Upper lobe of left lung (tissue), 6 donors: Measurements from ENCODE around the gene KAT6B. TPM values are rescaled to one million over a fixed set of nuclear protein-coding genes. Genes with fewer than 3 reads are reported as not detected.
"Not testable (repeated sequence)": the region's sequence is repeated elsewhere in the genome, so short reads cannot be mapped to it uniquely, and the experiment has no call there.

Experiments
- ATAC-seq, 2 donors: fragments of 200-7000 bp; cut with Tn5 transposase; one replicate each; pipeline ENCODE4 v1.9.1; 2022; ENCODE audit warnings: mild to moderate bottlenecking in 2 of 2, moderate library complexity in 2 of 2; ENCODE audit not compliant: low FRiP score in 2 of 2
- DNase-seq, 2 donors: peaks; one replicate each; pipeline ENCODE4 v3.0.0-alpha.2; 2019 to 2020
- H3K27ac ChIP-seq, 4 donors: fragments of 200-600 bp; sonication (generic); one replicate each; pipeline ENCODE4 v1.5.1; 2016 to 2019
- H3K27me3 ChIP-seq, 4 donors: fragments of 200-600 bp; sonication (generic); one replicate each; pipeline ENCODE4 v1.5.1; 2017 to 2019
- H3K36me3 ChIP-seq, 4 donors: fragments of 200-600 bp; sonication (generic); one replicate each; pipeline ENCODE4 v1.5.1; 2016 to 2019
- H3K4me1 ChIP-seq, 4 donors: fragments of 200-600 bp; sonication (generic); one replicate each; pipeline ENCODE4 v1.5.1; 2018 to 2019
- H3K4me3 ChIP-seq, 4 donors: fragments of 200-600 bp; sonication (generic); one replicate each; pipeline ENCODE4 v1.5.1; 2017 to 2019; ENCODE audit warnings: mild to moderate bottlenecking in 2 of 4, moderate library complexity in 1 of 4
- H3K9me3 ChIP-seq, 4 donors: fragments of 200-600 bp; sonication (generic); one replicate each; pipeline ENCODE4 v1.5.1; 2018 to 2019
- EP300 ChIP-seq, 4 donors: sonication (generic); formaldehyde crosslinking; IDR thresholded peaks; one replicate each; pipeline ENCODE4 v1.5.1; 2017; ENCODE audit warnings: antibody characterized with exemption in 4 of 4, control low read depth in 2 of 4
- POLR2A ChIP-seq, 4 donors: fragments of 450-650 bp; IDR thresholded peaks; one replicate each; pipeline ENCODE4 v1.5.1; 2016 to 2017; ENCODE audit warnings: antibody characterized with exemption in 4 of 4, mild to moderate bottlenecking in 2 of 4
- POLR2AphosphoS5 ChIP-seq, 2 donors: sonication (generic); formaldehyde crosslinking; IDR thresholded peaks; one replicate each; pipeline ENCODE4 v1.5.1; 2017; ENCODE audit warnings: antibody characterized with exemption in 2 of 2
- WGBS, 2 donors: methylation state at CpG; one replicate each; pipeline ENCODE4 v1.1.5; 2017 to 2018; 5-methylcytosine and 5-hydroxymethylcytosine counted together
- total RNA-seq, 6 donors: library from RNA; depleted of rRNA in 4 of 6; stranded (reverse); fragments of >200 nt in 4 of 6; gene quantifications; one replicate each; pipeline versions ENCODE4 v1.1.0 to v1.2.1, GENCODE V29; 2016 to 2021
- TF ChIP-seq, protein P1 (sequence below), 6 experiments: fragments of 450-650 bp in 4 of 6; fragments of 200-600 bp in 2 of 6; sonication (generic) in 2 of 6; IDR thresholded peaks; one replicate each; pipeline ENCODE4 v1.5.1; 2016 to 2019; ENCODE audit warnings: antibody characterized with exemption in 6 of 6
- donor health status: DM: no; HTN: no; CAD: no; lungs with moderate emphysema.
- donor health status: DM: no; HTN: yes; CAD: no; lungs with severe emphysema.

KAT6B gene
- total RNA-seq, result 10 to 100 TPM; 35.2 to 78.4 (median 38.0) TPM

DNA sequence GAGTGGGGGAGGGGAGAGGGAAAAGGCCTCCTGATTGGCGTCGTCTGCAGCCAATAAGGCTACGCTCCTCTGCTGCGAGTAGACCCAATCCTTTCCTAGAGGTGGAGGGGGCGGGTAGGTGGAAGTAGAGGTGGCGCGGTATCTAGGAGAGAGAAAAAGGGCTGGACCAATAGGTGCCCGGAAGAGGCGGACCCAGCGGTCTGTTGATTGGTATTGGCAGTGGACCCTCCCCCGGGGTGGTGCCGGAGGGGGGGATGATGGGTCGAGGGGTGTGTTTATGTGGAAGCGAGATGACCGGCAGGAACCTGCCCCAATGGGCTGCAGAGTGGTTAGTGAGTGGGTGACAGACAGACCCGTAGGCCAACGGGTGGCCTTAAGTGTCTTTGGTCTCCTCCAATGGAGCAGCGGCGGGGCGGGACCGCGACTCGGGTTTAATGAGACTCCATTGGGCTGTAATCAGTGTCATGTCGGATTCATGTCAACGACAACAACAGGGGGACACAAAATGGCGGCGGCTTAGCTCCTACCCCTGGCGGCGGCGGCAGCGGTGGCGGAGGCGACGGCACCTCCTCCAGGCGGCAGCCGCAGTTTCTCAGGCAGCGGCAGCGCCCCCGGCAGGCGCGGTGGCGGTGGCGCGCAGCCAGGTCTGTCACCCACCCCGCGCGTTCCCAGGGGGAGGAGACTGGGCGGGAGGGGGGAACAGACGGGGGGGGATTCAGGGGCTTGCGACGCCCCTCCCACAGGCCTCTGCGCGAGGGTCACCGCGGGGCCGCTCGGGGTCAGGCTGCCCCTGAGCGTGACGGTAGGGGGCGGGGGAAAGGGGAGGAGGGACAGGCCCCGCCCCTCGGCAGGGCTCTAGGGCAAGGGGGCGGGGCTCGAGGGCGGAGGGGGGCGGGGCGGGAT lies at the start of gene KAT6B:
KAT6B (plus strand) TSS at position 459 of the 903 bp plus-strand sequence. CDS start 16,258 bp downstream, outside the sequence.
- ATAC-seq, result peak; percentile 95 to 98
- DNase-seq, result peak; percentile 99 to 100
- 0 to 1% methylated on average over 23 to 30 of the region's 67 CpGs for WGBS, 2 donors
- TF ChIP-seq POLR2A (IDR thresholded peaks at IDR 0.05) (peak in 3 of 4 donors; percentile 42 to 83 (median 55)), POLR2AphosphoS5 (IDR thresholded peaks at IDR 0.05) (peak; percentile 60 to 65), EP300 (IDR thresholded peaks at IDR 0.05) (peak in 1 of 4 donors; percentile 26)
- TF ChIP-seq, protein P1, sequence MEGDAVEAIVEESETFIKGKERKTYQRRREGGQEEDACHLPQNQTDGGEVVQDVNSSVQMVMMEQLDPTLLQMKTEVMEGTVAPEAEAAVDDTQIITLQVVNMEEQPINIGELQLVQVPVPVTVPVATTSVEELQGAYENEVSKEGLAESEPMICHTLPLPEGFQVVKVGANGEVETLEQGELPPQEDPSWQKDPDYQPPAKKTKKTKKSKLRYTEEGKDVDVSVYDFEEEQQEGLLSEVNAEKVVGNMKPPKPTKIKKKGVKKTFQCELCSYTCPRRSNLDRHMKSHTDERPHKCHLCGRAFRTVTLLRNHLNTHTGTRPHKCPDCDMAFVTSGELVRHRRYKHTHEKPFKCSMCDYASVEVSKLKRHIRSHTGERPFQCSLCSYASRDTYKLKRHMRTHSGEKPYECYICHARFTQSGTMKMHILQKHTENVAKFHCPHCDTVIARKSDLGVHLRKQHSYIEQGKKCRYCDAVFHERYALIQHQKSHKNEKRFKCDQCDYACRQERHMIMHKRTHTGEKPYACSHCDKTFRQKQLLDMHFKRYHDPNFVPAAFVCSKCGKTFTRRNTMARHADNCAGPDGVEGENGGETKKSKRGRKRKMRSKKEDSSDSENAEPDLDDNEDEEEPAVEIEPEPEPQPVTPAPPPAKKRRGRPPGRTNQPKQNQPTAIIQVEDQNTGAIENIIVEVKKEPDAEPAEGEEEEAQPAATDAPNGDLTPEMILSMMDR (IDR thresholded peaks at IDR 0.05), result peak in 5 of 6 experiments; percentile 13 to 61 (median 38)
- H3K4me1 ChIP-seq, result peaks cover 42 to 61% (median 50%) of the 10 kb centered on the region in 4 donors
- no peaks in the 10 kb centered on the region for H3K27me3 ChIP-seq
- H3K9me3 ChIP-seq, result no peaks in the 10 kb centered on the region
- no peaks in the 10 kb centered on the region for H3K36me3 ChIP-seq
- peak within 1 kb of the TSS; percentile 99 to 100 (median 99) for H3K27ac ChIP-seq
- H3K4me3 ChIP-seq, result peak within 1 kb of the TSS; percentile 69 to 96 (median 74)

DNA sequence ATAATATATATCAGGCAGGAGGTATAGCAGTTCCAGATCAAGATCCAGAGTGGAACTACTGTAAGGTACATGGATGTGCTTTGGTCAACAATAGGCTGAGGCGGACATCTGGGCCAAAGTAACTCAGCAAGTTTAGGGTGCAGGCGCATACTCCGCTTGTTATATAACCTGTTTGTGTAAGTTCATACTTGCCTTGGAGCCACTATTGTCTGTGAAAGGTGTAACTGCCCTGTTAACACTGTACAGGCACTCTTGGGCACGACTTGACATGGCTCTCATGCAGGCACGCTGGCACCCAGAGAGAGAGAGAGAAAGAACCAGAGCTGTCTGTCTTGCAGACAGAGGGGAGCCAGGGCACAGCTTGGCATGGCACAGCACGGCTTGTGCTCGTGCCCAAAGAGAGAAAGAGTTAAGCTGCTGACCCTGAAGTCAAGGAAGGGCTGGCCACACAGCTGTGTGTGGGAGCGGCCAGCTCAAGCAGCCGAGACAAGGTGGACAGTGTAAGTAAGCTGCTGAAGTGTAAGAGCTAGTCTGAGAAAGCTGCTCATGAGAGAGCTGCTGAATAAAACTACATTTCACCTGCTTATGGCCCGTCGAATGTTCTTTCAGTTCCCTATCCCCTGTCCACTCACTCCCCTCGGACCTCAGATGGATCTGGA lies 47.8 kb upstream of the KAT6B start:
- TF ChIP-seq, protein P1 (IDR thresholded peaks at IDR 0.05), result no peak
- TF ChIP-seq EP300 (IDR thresholded peaks at IDR 0.05), result no peak
- no peak for TF ChIP-seq POLR2A (IDR thresholded peaks at IDR 0.05)
- no peak for TF ChIP-seq POLR2AphosphoS5 (IDR thresholded peaks at IDR 0.05)
- Histone ChIP-seq H3K4me1 (no peaks in the 10 kb centered on the region), H3K9me3 (no peaks in the 10 kb centered on the region), H3K4me3 (no peak overlapping the region), H3K36me3 (no peaks in the 10 kb centered on the region), H3K27ac (no peak overlapping the region), H3K27me3 (no peaks in the 10 kb centered on the region)
- WGBS, 2 donors, result 87 to 92% methylated on average over 11 to 12 of the region's 12 CpGs
- no peak for DNase-seq
- no peak for ATAC-seq

DNA sequence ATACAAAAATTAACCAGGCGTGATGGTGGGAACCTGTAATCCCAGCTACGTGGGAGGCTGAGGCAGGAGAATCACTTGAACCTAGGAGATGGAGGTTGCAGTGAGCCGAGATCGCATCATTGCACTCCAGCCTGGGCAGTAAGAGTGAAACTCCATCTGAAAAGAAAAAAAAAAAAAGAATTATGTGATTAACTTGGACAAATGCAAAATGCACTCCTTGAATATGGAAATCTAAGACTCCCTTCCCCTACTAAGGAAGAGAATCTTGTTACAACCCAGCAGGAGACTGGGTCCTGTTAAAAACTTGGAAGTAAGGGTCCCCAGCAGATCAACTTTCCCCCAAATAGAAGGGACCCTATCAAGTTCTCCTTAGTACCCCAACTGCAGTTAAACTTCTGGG lies 44.5 kb upstream of the KAT6B start:
- whole genome bisulfite sequencing, 2 donors, result 89 to 97% methylated on average over 4 of the region's 4 CpGs
- not testable (repeated sequence) for H3K27ac ChIP-seq, H3K9me3 ChIP-seq, H3K4me3 ChIP-seq, DNase-seq, H3K36me3 ChIP-seq, H3K27me3 ChIP-seq, H3K4me1 ChIP-seq, ATAC-seq

DNA sequence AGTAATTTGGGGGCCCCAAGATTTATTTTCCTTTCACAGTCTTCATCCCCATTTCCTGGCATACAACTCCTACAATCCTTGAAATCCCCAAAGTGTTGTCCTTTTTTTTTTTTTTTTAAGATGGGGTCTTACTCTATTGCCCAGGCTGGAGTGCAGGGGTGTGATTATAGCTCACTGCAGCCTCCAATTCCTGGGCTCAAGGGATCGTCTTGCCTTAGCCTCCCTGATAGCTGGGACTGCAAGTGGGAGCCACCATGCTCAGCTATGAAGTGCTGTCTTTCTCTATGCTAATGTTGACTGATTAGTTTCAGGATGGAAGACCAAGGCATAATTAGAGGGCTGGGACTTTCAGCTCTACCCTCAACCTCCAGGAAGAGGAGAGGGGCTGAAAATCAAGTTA lies 41.9 kb upstream of the KAT6B start:
- H3K27me3 ChIP-seq, result no peaks in the 10 kb centered on the region
- DNase-seq (no peak), ATAC-seq (no peak)
- 88 to 95% methylated on average over 1 of the region's 1 CpG for WGBS, 2 donors
- TF ChIP-seq POLR2AphosphoS5 (IDR thresholded peaks at IDR 0.05) (no peak), EP300 (IDR thresholded peaks at IDR 0.05) (no peak), POLR2A (IDR thresholded peaks at IDR 0.05) (no peak)
- TF ChIP-seq, protein P1 (IDR thresholded peaks at IDR 0.05), result no peak
- H3K27ac ChIP-seq, result no peak overlapping the region
- no peak overlapping the region for H3K4me3 ChIP-seq
- no peaks in the 10 kb centered on the region for H3K4me1 ChIP-seq
- no peaks in the 10 kb centered on the region for H3K36me3 ChIP-seq
- H3K9me3 ChIP-seq, result no peaks in the 10 kb centered on the region

DNA sequence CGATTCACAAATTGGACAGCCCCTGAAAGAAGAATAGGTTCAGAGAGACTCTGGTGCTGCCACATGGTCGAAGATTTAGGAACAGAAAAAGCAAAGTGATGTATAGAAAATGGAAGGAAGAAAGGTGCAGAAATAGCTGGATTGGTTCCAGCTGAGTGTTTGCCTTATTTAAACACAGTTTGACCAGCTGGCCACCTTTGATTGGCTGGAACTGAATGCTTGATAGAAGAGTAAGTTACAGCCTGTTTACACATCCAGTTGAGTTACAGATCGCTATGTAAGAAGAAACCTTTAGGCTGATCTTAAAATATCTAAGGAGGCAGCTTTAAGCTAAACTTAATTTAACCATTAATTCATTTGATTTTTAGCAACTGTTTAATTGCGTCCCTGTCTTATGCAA lies 40.3 kb upstream of the KAT6B start:
- Histone ChIP-seq H3K27me3 (no peaks in the 10 kb centered on the region), H3K4me1 (no peaks in the 10 kb centered on the region), H3K4me3 (no peak overlapping the region), H3K9me3 (no peaks in the 10 kb centered on the region), H3K36me3 (no peaks in the 10 kb centered on the region), H3K27ac (no peak overlapping the region)
- ATAC-seq (no peak), DNase-seq (no peak)
- 81 to 90% methylated on average over 4 of the region's 4 CpGs for WGBS, 2 donors
- TF ChIP-seq EP300 (IDR thresholded peaks at IDR 0.05), result no peak
- no peak for TF ChIP-seq POLR2A (IDR thresholded peaks at IDR 0.05)
- TF ChIP-seq, protein P1 (IDR thresholded peaks at IDR 0.05), result no peak
- no peak for TF ChIP-seq POLR2AphosphoS5 (IDR thresholded peaks at IDR 0.05)
